ENCODE results near the gene CEBPB. TPM values are rescaled to one million over a fixed set of nuclear protein-coding genes. Genes with fewer than 3 reads are reported as not detected.

CEBPB gene
- total RNA-seq, 1 experiment from 2014 or later: 137 TPM

DNA sequence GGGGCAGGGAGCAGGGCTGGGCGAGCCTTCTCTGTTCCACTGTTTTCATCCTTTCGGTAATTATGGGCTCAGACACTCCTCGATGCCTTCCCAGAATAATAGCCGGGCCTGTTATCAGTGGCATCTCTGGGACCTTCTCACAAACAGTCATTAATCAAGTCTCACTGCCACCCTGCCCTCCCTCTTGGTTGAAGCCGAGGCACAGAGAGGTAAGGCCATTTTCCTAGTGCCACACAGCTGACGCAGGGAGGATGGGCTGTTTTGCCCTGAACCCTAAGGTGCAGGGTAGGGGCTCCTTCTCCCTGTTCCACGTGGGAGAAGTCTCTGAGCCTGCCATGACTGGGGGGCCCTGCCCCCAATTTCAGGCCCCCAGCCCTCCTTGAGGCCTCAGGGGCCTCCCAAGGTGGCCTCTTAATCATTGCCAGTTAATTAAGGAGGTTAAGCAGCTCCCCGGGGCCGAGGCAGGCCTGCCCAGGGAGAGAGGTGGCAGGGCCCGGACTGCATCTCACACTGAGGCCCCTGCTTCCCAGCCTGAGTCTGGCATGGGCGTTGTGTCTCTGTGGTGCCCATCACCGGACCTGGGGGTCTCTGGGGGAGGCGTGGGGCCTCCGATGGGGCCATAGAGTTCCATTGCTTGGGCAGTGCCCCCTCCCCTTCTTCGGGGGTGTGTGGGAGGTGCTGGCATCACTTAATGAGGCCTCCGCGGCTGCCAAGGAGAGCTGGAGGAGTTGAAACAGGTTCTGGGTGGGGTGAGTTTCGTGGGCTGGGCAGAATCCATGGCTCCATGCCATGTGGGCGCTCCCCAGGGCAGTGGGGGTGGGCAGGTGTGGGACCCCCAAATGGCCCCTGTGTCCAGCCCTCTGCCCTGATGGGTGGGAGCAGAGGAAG is 42.9 kb downstream of the CEBPB start:
- intact Hi-C loops (cut with micrococcal nuclease; ENCODE audit: unreplicated experiment): no loop called here

DNA sequence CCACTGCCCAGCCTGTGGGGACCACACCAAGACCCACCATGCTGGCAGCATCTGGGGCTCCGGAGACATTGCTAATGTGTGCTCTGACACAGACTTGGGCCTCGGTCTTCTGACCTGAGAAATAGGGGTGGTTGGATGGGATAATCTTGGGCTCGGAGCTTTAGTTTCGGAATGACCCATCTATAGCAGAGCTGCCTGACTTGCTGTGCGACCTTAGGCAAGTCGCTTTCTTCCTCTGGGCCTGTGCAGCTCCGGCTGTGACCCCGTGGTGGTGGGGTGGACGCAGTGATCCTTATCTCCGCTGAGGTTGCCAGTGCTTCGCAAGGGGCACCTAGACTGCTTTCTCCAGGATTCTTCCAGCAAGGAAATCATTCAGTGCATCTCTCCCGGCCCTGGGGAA is 43.7 kb downstream of the CEBPB start:
- peaks cover 70% of the 10 kb centered on the region for H3K4me1 Mint-ChIP-seq (ENCODE audit: low read depth, unreplicated experiment)
- H3K9me3 Mint-ChIP-seq (ENCODE audit: low read depth, unreplicated experiment): no peaks in the 10 kb centered on the region
- H3K4me3 Mint-ChIP-seq (ENCODE audit: low read depth, unreplicated experiment): no peak overlapping the region
- no TSS peak for BruUV-seq (replicated peaks)
- intact Hi-C loops (cut with micrococcal nuclease; ENCODE audit: unreplicated experiment): no loop called here
- no peak for DNase-seq
- TF ChIP-seq, protein P1, sequence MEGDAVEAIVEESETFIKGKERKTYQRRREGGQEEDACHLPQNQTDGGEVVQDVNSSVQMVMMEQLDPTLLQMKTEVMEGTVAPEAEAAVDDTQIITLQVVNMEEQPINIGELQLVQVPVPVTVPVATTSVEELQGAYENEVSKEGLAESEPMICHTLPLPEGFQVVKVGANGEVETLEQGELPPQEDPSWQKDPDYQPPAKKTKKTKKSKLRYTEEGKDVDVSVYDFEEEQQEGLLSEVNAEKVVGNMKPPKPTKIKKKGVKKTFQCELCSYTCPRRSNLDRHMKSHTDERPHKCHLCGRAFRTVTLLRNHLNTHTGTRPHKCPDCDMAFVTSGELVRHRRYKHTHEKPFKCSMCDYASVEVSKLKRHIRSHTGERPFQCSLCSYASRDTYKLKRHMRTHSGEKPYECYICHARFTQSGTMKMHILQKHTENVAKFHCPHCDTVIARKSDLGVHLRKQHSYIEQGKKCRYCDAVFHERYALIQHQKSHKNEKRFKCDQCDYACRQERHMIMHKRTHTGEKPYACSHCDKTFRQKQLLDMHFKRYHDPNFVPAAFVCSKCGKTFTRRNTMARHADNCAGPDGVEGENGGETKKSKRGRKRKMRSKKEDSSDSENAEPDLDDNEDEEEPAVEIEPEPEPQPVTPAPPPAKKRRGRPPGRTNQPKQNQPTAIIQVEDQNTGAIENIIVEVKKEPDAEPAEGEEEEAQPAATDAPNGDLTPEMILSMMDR (IDR thresholded peaks at IDR 0.05; ENCODE audit: unreplicated experiment): no peak
- H3K36me3 Mint-ChIP-seq (ENCODE audit: insufficient read depth, unreplicated experiment): peaks cover 20% of the 10 kb centered on the region
- CTCF ChIA-PET: interaction anchor here (0.6 to 1.2 kb wide), 2 partner anchors 11 kb away, joined by 3 to 6 read pairs; no protein-coding TSS in a partner anchor
- no peaks in the 10 kb centered on the region for H3K27me3 Mint-ChIP-seq (ENCODE audit: unreplicated experiment)
- H3K27ac Mint-ChIP-seq (ENCODE audit: unreplicated experiment): no peak overlapping the region

More for the DNA sequence above, 42.9 kb downstream of the CEBPB start:
- TF ChIP-seq, protein P1 (IDR thresholded peaks at IDR 0.05; ENCODE audit: unreplicated experiment): no peak
- CTCF ChIA-PET: interaction anchor here (0.6 to 0.7 kb wide), 2 partner anchors 12 to 33 kb away, joined by 6 read pairs; no protein-coding TSS in a partner anchor
- no peak for DNase-seq
- H3K27me3 Mint-ChIP-seq (ENCODE audit: unreplicated experiment): no peaks in the 10 kb centered on the region
- no peak overlapping the region for H3K4me3 Mint-ChIP-seq (ENCODE audit: low read depth, unreplicated experiment)
- peak overlapping the region; percentile 11 for H3K27ac Mint-ChIP-seq (ENCODE audit: unreplicated experiment)
- H3K9me3 Mint-ChIP-seq (ENCODE audit: low read depth, unreplicated experiment): no peaks in the 10 kb centered on the region
- BruUV-seq (replicated peaks): no TSS peak
- peaks cover 19% of the 10 kb centered on the region for H3K36me3 Mint-ChIP-seq (ENCODE audit: insufficient read depth, unreplicated experiment)
- H3K4me1 Mint-ChIP-seq (ENCODE audit: low read depth, unreplicated experiment): peaks cover 68% of the 10 kb centered on the region

DNA sequence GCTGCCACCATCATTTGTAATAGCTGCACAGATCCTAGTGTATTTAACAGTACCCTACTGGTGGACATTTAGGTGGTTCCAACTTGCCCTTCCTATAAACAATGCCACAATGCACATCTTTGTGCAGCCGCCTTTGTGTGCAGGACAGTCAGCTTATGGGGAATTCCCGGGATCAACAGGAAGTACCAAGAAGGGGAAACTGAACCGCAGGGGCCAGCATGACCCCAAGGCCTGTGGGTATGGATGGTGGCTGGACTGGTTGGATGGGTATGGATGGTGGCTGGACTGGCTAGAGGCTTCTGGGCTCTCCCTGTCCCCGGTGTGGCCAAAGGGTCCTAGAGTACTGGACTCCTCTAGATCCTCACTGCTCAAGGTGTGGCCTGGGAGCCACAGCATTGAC is 46.7 kb downstream of the CEBPB start:
- H3K36me3 Mint-ChIP-seq (ENCODE audit: insufficient read depth, unreplicated experiment): peaks cover 20% of the 10 kb centered on the region
- no peaks in the 10 kb centered on the region for H3K9me3 Mint-ChIP-seq (ENCODE audit: low read depth, unreplicated experiment)
- TF ChIP-seq, protein P1 (IDR thresholded peaks at IDR 0.05; ENCODE audit: unreplicated experiment): no peak
- peak; percentile 98 for DNase-seq
- peaks cover 87% of the 10 kb centered on the region for H3K4me1 Mint-ChIP-seq (ENCODE audit: low read depth, unreplicated experiment)
- H3K4me3 Mint-ChIP-seq (ENCODE audit: low read depth, unreplicated experiment): peak overlapping the region; percentile 32
- intact Hi-C loops (cut with micrococcal nuclease; ENCODE audit: unreplicated experiment): no loop called here
- CTCF ChIA-PET: interaction anchor here (0.6 to 1.4 kb wide), 12 partner anchors 8 to 233 kb away, joined by 3 to 5 read pairs (median 4); no protein-coding TSS in a partner anchor
- BruUV-seq (replicated peaks): no TSS peak
- H3K27me3 Mint-ChIP-seq (ENCODE audit: unreplicated experiment): no peaks in the 10 kb centered on the region
- H3K27ac Mint-ChIP-seq (ENCODE audit: unreplicated experiment): peak overlapping the region; percentile 78

DNA sequence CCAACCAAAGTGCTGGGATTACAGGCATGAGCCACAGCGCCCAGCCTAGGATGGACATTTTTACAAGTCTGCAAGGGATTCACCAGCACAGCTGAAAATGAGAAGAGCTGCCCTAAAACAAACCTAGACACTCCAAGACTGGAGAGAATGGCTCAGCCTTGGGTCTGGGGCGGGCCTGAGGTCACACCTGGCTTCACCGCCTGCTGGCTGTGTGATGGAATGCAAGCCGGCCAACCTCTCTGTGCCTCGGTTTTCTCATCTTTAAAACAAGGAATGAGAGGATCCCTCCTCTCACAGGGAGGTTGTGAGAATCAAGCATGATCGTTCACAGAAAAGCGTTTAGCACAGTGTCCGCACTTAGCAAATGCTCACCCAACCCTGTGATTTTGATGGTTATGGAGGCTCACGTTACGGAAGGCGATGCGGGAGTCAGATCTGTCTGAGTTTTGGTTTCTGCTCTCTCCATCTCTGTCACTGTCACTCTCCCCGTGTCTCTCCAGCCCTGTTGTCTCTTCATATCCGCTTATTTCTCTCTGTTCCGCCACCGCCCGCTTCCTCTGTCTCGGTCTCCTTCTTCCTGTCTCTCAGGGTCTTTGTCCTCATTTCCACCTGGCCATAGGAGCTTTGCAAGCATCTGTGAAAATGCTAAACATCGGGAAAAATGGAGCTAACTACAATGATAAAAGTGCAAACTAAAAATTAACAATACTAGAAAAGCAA is 47.6 kb downstream of the CEBPB start:
- CTCF ChIA-PET: no interaction called here
- Mint-ChIP-seq H3K27me3 (ENCODE audit: unreplicated experiment) (no peaks in the 10 kb centered on the region), H3K9me3 (ENCODE audit: low read depth, unreplicated experiment) (no peaks in the 10 kb centered on the region), H3K4me3 (ENCODE audit: low read depth, unreplicated experiment) (no peak overlapping the region), H3K4me1 (ENCODE audit: low read depth, unreplicated experiment) (peaks cover 89% of the 10 kb centered on the region), H3K27ac (ENCODE audit: unreplicated experiment) (peak overlapping the region; percentile 78), H3K36me3 (ENCODE audit: insufficient read depth, unreplicated experiment) (peaks cover 28% of the 10 kb centered on the region)
- no peak for DNase-seq
- TF ChIP-seq, protein P1 (IDR thresholded peaks at IDR 0.05; ENCODE audit: unreplicated experiment): no peak
- BruUV-seq (replicated peaks): no TSS peak
- intact Hi-C loops (cut with micrococcal nuclease; ENCODE audit: unreplicated experiment): no loop called here

Measured in Calu3 (cell line).